HG03575 (cell line): ENCODE measurements around the gene KCMF1.

Experiments used
- ATAC-seq: cut with Tn5 transposase; IDR thresholded peaks from one replicate; pipeline ENCODE4 v1.9.1; 2021; ENCODE audit not compliant: unreplicated experiment, insufficient number of reproducible peaks, low FRiP score; ENCODE audit errors: extremely low read depth

KCMF1 gene

GRCh38 chr2:84971510-84972206, 697 bp downstream of the KCMF1 start:
- ATAC-seq: no peak

DNA sequence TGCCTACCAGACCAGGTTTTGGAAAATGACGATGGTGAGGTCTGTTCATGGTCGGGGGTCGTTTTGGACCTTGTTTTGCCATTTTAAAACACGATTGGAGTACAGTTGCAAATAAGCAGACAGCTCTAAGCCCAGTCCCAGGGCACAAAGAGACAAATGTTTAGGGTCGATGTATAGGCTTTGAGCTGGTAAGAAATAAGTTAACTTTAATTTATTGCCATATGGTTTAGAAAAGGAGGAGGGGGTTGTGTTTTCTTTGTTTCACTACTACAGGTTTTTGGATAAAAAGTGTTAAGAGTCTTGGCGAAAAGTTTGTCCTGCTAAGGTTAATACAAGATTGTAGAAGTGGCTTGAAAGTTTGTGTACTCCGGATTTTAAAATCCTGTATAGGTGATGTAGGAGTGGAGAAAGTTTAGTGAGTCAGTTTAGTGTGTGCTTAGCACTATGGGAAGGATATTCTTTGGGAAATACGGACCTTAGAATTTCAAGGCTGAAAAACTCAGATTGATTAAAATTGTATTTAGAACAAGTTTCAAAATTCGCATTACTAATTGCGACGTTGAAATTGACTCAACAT, 1.3 kb downstream of the KCMF1 start:
- ATAC-seq: no peak

DNA sequence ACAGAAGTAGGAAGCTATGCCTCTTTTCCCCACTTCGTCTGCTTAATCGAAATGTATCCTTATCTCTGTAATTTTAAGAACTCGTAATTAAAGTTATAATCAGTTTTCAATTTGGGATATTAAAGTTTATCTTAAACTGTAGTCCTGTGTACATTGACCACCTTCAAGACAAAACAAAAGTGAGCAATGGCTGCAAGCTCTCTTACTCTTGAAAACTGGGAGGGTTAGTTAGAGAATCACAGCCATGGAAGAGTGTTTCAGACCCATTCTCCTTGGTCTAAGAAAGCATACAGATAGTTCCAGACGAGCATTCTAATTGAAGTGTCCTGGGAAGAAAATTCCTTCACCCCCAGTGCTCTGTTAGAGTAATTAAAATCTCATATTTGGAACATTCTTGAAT, 2.0 kb downstream of the KCMF1 start:
- ATAC-seq: no peak

DNA sequence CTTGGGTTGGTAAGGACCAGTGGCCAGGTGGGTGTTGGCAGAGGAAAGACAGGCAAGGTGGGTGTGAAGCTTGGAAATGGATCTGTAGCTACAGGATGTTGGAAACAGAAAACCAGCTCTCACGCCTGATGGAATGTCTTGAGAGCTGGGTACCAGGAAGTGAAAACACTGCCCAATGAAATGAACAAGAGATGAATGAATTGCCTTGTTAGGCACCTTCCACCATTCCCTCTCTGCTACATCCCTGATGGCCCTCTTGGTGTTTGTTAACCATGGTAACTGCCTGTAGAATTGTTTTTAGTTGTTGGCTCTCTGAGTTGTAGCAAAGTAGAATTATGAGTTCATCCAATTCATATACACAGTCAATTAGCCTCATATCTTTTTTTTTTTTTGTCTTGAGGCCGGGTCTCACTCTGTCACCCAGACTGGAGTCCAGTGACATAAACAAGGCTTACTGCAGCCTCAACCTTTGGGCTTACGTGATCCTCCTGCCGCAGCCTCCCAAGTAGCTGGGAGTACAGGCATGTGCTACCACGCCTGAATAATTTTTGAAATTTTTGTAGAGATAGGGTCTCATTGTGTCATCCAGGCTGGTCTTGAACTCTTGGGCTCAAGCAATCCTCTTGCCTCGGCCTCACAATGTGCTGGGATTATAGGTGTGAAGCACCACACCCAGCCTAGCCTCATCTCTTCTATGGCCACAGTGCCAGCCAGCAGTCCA, 9.5 kb downstream of the KCMF1 start:
- ATAC-seq: no peak

- ATAC-seq: no peak
These were observed 15.1 kb downstream of the KCMF1 start for GRCh38 chr2:84986018-84986417.

DNA sequence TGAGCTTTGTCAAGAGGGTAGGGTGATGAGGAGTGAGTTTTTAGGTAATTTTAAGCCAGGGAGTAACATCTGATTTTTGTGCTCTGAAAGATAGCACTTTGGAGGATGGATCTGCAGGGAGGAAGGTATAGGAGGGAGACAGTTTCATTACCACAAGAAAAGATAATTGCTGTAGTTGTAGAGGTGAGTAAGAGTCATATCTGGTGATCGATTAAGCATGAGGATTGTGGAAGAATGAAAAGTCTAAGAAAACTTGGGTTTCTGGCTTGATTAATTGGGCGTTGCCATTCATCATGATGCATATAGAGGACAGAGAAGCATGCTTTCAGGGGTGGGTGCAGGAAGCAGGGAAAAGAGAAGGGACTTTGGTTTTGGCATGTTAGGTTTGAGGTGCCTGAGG, 18.5 kb downstream of the KCMF1 start:
- no peak for ATAC-seq

DNA sequence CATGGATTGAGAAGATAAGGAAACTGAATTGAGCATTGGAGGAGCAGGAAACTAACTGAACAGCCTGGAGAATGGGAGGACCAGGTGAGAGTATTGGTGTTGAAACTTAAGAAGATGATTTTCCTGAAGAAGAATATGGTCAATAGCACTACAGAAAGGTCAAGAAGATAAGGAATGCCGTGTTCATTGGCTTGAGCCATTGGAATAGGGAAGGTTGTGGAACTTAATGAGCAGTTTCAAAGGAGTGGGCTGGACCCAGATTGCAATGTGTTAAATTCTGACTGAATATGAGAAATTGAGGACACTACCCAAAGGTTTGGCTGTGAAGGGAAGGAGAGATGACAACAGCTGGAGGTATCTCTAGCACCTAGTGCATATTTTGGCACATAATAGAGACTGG, 19.0 kb downstream of the KCMF1 start:
- no peak for ATAC-seq

DNA sequence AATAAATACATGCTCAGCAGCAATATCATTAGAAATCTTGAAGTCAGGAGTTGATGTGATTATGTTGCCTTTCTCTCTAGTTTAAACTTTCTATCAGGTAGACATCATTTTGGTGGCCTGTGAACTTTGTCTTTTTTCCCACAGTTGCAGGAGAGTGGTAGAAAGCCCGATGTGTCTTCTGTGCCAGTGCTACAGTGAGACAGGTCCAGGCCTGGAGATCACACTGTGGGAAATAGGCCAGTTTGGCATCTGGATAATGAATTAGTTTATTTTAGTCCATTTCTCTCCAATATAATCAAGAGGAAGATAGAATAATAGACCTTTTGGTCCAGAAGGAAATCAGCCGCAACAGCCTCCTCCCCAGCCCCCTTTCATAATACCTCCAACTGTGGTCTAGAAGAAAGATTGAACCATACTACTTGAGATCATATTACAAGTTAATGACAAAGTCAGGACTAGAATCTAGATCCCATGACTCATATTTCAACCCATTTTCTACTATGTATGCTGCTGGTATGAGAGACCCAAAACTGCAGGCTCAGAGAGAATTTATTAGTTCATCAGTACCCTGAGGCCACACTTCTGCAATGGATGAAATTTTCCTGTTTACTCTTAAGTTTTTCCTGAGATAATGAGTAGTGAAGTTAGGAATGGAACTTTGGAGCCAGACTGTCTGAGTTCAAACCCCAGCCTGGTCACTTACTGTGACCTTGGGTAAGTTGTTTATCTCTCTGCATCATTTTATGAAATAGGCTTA, 20.6 kb downstream of the KCMF1 start:
- ATAC-seq: no peak

GRCh38 chr2:84995826-84996225, 24.9 kb downstream of the KCMF1 start:
- no peak for ATAC-seq

- no peak for ATAC-seq
These were observed 25.9 kb downstream of the KCMF1 start for GRCh38 chr2:84996909-84997308.

DNA sequence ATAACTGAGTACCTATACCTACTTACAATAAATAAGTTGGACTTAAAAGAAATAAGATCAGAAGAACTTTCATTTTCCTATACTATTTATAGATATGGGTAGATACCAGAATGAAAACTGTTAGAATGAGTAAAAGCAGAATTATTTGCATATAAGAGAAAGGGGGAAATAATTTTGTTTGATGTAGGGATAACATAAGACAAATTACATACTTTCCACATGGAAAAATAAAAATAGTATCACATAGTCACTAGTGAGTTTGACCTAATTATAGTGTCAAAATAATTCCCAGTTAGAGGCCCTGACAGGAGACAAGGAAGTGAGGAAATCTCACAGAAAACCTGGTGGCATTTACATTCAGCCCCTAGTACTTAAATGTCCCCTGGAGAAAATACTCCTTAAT, 28.6 kb downstream of the KCMF1 start:
- ATAC-seq: no peak

DNA sequence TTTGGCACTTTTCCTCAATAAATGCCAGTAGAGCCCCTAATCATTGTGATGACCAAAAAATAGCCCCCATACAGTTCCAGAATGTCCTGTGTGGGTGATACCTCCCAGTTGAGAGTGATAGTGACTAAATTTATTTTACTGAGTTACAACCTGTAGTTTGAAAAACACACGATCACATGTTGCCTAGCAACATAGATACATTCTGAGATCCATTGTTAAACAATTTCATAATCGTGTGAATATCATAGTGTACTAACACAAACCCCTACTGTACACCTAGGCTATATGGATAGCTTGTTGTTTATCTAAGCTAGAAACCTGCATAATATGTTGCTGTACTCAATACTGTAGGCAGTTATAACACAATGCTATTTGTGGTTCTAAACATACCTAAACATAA, 30.6 kb downstream of the KCMF1 start:
- ATAC-seq: no peak

DNA sequence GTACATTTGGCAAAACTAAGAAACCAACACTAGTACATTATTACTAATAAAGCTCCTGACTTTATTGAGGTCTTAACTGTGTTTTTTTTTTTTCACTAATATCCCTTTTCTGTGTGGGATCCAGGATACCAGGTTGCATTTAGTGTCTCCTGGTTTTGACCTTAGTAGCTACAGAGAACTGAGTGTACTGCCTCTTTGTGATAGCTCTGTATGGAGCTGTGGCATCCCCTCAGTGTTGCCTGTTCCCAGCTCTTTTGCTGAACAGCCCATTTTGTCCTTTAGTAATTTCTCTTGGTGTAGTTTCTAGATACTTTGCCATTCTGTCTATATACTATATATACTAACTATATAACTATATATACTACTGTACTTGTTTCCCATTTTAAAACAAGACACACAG, 31.6 kb downstream of the KCMF1 start:
- ATAC-seq: no peak

DNA sequence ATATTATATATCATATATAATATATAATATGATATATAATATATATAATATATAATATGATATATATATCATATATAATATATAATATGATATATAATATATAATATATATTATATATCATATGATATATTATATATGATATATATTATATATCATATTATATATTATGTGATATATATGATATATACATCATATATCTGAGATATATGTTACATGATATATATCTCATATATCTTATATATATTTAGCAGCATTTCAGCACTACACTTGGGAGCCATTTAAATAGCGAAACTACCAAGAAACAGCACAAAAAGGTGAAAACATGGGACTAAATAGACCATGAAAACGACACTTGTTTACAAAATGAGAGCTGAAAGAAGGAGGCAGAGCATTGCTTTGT, 37.3 kb downstream of the KCMF1 start:
- no peak for ATAC-seq

- no peak for ATAC-seq
These were observed 38.2 kb downstream of the KCMF1 start for GRCh38 chr2:85009019-85009618.

DNA sequence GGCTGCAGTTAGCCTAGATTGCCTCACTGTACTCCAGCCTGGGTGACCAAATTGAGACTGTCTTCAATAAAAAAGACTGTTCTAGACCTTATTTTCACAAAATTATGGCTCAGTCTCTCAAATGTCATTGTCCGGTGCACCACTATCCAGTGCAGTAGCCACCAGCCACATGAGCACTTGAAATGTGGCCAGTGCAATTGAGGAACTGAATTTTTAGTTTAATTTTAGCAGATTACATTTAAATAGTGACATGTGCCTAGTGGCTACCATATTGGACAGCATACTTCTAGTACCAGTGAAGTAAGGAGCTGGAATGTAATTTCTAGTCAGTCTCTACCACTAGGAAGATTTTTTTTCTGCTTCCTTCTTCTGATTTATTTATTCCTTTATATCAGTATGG, 39.4 kb downstream of the KCMF1 start:
- no peak for ATAC-seq

GRCh38 chr2:85011098-85011497, 40.1 kb downstream of the KCMF1 start:
- ATAC-seq: no peak

DNA sequence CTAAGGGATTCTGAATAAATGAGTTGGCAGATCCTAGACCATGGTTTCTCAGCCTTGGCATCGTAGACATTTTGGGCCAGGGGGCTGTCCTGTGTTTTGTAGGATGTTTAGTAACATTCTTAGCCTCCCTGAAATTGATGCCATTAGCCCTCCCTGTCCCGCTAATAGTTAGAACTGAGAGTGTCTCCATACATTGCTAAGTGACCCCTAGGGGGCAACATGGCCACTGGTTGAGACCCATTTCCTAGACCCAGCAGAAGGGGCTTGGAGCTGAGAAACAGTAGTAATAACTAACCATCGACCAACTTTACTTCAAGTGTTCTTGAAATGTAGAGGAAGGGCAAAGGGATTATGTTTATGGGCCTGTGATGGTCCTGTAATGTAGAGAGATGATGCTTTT, 40.8 kb downstream of the KCMF1 start:
- ATAC-seq: no peak

DNA sequence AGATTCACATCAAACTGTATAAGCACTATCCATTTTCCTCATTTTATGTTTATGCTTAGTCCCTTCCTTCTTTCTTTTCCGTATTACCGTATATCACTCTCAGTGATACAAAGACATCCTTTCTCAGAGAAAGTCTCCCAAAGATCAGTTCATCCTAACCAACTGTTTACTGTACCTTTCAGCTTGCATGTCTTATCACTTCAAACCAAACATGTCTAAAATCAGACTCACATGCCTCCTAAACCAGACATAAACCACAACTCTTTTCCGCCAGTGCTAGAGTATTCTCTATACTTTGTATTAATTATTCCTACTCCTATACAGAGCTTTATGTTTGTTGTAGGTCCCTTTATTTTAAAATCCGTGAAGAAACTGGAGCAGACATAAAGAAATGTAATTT, 41.5 kb downstream of the KCMF1 start:
- no peak for ATAC-seq
